Measurements from ENCODE around the gene PYGL. TPM values are rescaled to one million over a fixed set of nuclear protein-coding genes. Genes with fewer than 3 reads are reported as not detected.

The PYGL gene
- total and polyA plus RNA-seq, 7 donors: 21.7 to 49.9 (median 32.1) TPM

DNA sequence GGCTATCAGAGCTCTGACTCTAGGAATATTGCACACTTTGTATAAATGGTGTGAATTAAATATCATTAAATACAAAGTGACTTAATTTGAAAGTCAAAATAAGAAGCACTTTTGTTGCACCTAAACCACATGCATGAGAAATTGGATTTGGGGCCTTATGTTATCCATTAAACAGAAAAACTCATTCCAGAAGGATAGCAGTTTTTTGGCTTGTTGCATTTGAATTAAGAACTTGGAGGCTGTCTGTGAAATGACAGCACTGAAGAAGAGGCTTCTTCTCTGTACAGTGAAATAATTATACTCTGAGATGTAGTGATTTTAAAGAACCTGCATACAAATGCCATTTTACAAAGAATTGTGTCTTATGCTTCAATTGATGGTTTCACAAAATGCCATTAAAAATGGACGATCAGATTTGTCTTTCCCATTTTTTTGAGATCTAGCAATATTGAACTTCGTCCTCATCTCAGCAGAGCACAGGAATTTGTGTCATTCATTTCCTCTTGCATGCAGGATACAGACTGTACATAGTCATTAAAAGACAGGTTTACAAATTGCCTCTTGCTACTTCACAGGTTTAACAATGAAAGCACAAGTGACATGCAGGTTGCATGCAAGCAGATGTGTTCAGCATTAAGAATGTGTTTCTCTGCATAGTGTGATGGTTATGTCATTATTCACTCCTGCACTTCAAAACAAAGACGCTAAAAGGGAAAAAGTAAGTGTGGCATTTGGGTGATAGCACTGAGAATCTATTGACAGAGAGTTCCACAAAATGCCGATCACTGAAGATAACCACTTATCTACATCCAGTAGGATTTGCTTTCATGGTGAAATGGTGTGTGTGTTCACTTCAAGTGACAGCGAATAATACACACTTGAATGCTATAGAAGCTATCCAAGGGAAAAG, 35.9 kb upstream of the PYGL start:
- 42 to 59% methylated on average over 5 of the region's 5 CpGs for WGBS, 2 donors
- Histone ChIP-seq H3K36me3 (no peaks in the 10 kb centered on the region), H3K27ac (no peak overlapping the region), H3K9me3 (no peaks in the 10 kb centered on the region), H3K4me3 (no peak overlapping the region), H3K27me3 (no peaks in the 10 kb centered on the region), H3K4me1 (peaks cover 0 to 20% (median 6%) of the 10 kb centered on the region in 4 donors)
- TF ChIP-seq CTCF (IDR thresholded peaks at IDR 0.05) (no peak), POLR2A (IDR thresholded peaks at IDR 0.05) (no peak), POLR2AphosphoS5 (IDR thresholded peaks at IDR 0.05) (no peak), EP300 (IDR thresholded peaks at IDR 0.05) (no peak)
- DNase-seq: no peak
- intact Hi-C loops (cut with DNase I): no loop called here

- Histone ChIP-seq H3K4me1 (peaks cover 0 to 11% (median 2%) of the 10 kb centered on the region in 4 donors), H3K27me3 (no peaks in the 10 kb centered on the region), H3K4me3 (no peak overlapping the region), H3K27ac (no peak overlapping the region), H3K36me3 (no peaks in the 10 kb centered on the region), H3K9me3 (no peaks in the 10 kb centered on the region)
- intact Hi-C loops (cut with DNase I): no loop called here
- WGBS, 2 donors: 79 to 91% methylated on average over 4 of the region's 4 CpGs
- DNase-seq: no peak
- TF ChIP-seq CTCF (IDR thresholded peaks at IDR 0.05) (no peak), POLR2A (IDR thresholded peaks at IDR 0.05) (no peak), EP300 (IDR thresholded peaks at IDR 0.05) (no peak), POLR2AphosphoS5 (IDR thresholded peaks at IDR 0.05) (no peak)
Measured at GRCh38 chr14:50978888-50979287, 34.6 kb upstream of the PYGL start.

GRCh38 chr14:50978529-50978871, 34.2 kb upstream of the PYGL start:
- no peaks in the 10 kb centered on the region for H3K36me3 ChIP-seq
- no peaks in the 10 kb centered on the region for H3K9me3 ChIP-seq
- no peak overlapping the region for H3K4me3 ChIP-seq
- no peak for DNase-seq
- intact Hi-C loops (cut with DNase I): no loop called here
- WGBS, 2 donors: 96 to 97% methylated on average over 3 of the region's 3 CpGs
- no peaks in the 10 kb centered on the region for H3K27me3 ChIP-seq
- TF ChIP-seq EP300 (IDR thresholded peaks at IDR 0.05) (no peak), CTCF (IDR thresholded peaks at IDR 0.05) (no peak), POLR2AphosphoS5 (IDR thresholded peaks at IDR 0.05) (no peak), POLR2A (IDR thresholded peaks at IDR 0.05) (no peak)
- peaks cover 0 to 11% (median 2%) of the 10 kb centered on the region in 4 donors for H3K4me1 ChIP-seq
- no peak overlapping the region for H3K27ac ChIP-seq

- Histone ChIP-seq H3K4me3 (no peak overlapping the region), H3K27me3 (no peaks in the 10 kb centered on the region), H3K36me3 (no peaks in the 10 kb centered on the region), H3K4me1 (peaks cover 0 to 11% (median 2%) of the 10 kb centered on the region in 4 donors), H3K9me3 (no peaks in the 10 kb centered on the region), H3K27ac (no peak overlapping the region)
- intact Hi-C loops (cut with DNase I): no loop called here
- 77 to 87% methylated on average over 3 of the region's 3 CpGs for WGBS, 2 donors
- no peak for TF ChIP-seq EP300 (IDR thresholded peaks at IDR 0.05)
- TF ChIP-seq CTCF (IDR thresholded peaks at IDR 0.05): no peak
- no peak for TF ChIP-seq POLR2AphosphoS5 (IDR thresholded peaks at IDR 0.05)
- TF ChIP-seq POLR2A (IDR thresholded peaks at IDR 0.05): no peak
- DNase-seq: no peak
Measured at GRCh38 chr14:50977863-50978528, 33.7 kb upstream of the PYGL start.

Measured in sigmoid colon (tissue), 7 donors.